Osteoblast (primary cell): Measurements from ENCODE around the gene DIP2A. TPM values are rescaled to one million over a fixed set of nuclear protein-coding genes. Genes with fewer than 3 reads are reported as not detected.

Experiments
- DNase-seq: peaks from one replicate; pipeline ENCODE4 v3.0.0; 2011; ENCODE audit warnings: low spot score, mixed read lengths; ENCODE audit not compliant: insufficient read length; ENCODE audit errors: missing footprints
- H2AFZ ChIP-seq: 2 replicates; pipeline ENCODE4 v1.6.0; 2011; ENCODE audit warnings: mild to moderate bottlenecking, low read length
- H3K27ac ChIP-seq: 2 replicates; pipeline ENCODE4 v1.5.1; 2011; ENCODE audit warnings: mild to moderate bottlenecking, low read depth, low read length, moderate library complexity
- H3K27me3 ChIP-seq: 2 replicates; pipeline ENCODE4 v1.6.0; 2012; ENCODE audit warnings: mild to moderate bottlenecking, control low read depth, inconsistent platforms, low read length, moderate library complexity; ENCODE audit not compliant: insufficient read depth
- H3K36me3 ChIP-seq: 2 replicates; pipeline ENCODE4 v1.5.1; 2011; ENCODE audit warnings: mild to moderate bottlenecking, low read length, control low read depth, moderate library complexity; ENCODE audit not compliant: insufficient read depth
- H3K4me1 ChIP-seq: 2 replicates; pipeline ENCODE4 v1.5.1; 2011; ENCODE audit warnings: mild to moderate bottlenecking, low read length, control low read depth, moderate library complexity; ENCODE audit not compliant: insufficient read depth
- H3K4me2 ChIP-seq: 2 replicates; pipeline ENCODE4 v1.6.0; 2011; ENCODE audit warnings: mild to moderate bottlenecking, low read length; ENCODE audit not compliant: insufficient read depth
- H3K4me3 ChIP-seq: fragments of 200-600 bp; sonication (generic); 3 replicates; pipeline ENCODE4 v1.5.1; 2012; ENCODE audit warnings: mild to moderate bottlenecking, low read length, inconsistent platforms; ENCODE audit not compliant: insufficient read depth
- H3K79me2 ChIP-seq: 2 replicates; pipeline ENCODE4 v1.6.0; 2012; ENCODE audit warnings: mild to moderate bottlenecking, low read length, control low read depth, inconsistent platforms; ENCODE audit not compliant: insufficient read depth
- H3K9me3 ChIP-seq: 2 replicates; pipeline ENCODE4 v1.5.1; 2011; ENCODE audit warnings: low read depth, low read length, control low read depth
- H4K20me1 ChIP-seq: 2 replicates; pipeline ENCODE4 v1.6.0; 2012; ENCODE audit warnings: mild to moderate bottlenecking, low read length, control low read depth; ENCODE audit not compliant: insufficient read depth
- CTCF ChIP-seq: IDR thresholded peaks from 2 replicates; pipeline ENCODE4 v1.5.1; 2011; ENCODE audit warnings: mild to moderate bottlenecking, low read depth, low read length, moderate library complexity; ENCODE audit errors: extremely low read depth
- total RNA-seq: library from RNA; depleted of rRNA; stranded (reverse); fragments of >200 nt; gene quantifications from 2 replicates; pipeline ENCODE4 v1.2.3, GENCODE V29; 2012

DIP2A gene
- total RNA-seq, 1 donor = 22.8 TPM

GRCh38 chr21:46600978-46601377 is 142.3 kb downstream of the DIP2A start:
- H3K27me3 ChIP-seq = no peaks in the 10 kb centered on the region
- H3K79me2 ChIP-seq = no peaks in the 10 kb centered on the region
- no peak overlapping the region for H3K4me2 ChIP-seq
- H3K4me3 ChIP-seq = no peak overlapping the region
- no peaks in the 10 kb centered on the region for H3K36me3 ChIP-seq
- no peaks in the 10 kb centered on the region for H3K9me3 ChIP-seq
- no peaks in the 10 kb centered on the region for H4K20me1 ChIP-seq
- peaks cover 11% of the 10 kb centered on the region for H3K4me1 ChIP-seq
- no peak for TF ChIP-seq CTCF
- H2AFZ ChIP-seq = peak overlapping the region; percentile 31
- no peak overlapping the region for H3K27ac ChIP-seq
- DNase-seq = no peak

- peaks cover 6% of the 10 kb centered on the region for H3K27me3 ChIP-seq
- no peaks in the 10 kb centered on the region for H4K20me1 ChIP-seq
- no peaks in the 10 kb centered on the region for H3K79me2 ChIP-seq
- no peaks in the 10 kb centered on the region for H3K9me3 ChIP-seq
- peaks cover 11% of the 10 kb centered on the region for H3K4me1 ChIP-seq
- H2AFZ ChIP-seq = no peak overlapping the region
- no peak overlapping the region for H3K4me2 ChIP-seq
- H3K36me3 ChIP-seq = no peaks in the 10 kb centered on the region
- no peak for TF ChIP-seq CTCF
- no peak overlapping the region for H3K27ac ChIP-seq
- H3K4me3 ChIP-seq = no peak overlapping the region
- peak; percentile 55 for DNase-seq
Measured at GRCh38 chr21:46603228-46603627, 144.5 kb downstream of the DIP2A start.

- H3K4me2 ChIP-seq = peak overlapping the region; percentile 23
- no peaks in the 10 kb centered on the region for H4K20me1 ChIP-seq
- H3K4me1 ChIP-seq = peaks cover 2% of the 10 kb centered on the region
- no peaks in the 10 kb centered on the region for H3K79me2 ChIP-seq
- H2AFZ ChIP-seq = peak overlapping the region; percentile 79
- H3K9me3 ChIP-seq = no peaks in the 10 kb centered on the region
- H3K36me3 ChIP-seq = no peaks in the 10 kb centered on the region
- TF ChIP-seq CTCF = no peak
- H3K4me3 ChIP-seq = peak overlapping the region; percentile 6
- no peak for DNase-seq
- peaks cover 9% of the 10 kb centered on the region for H3K27me3 ChIP-seq
- no peak overlapping the region for H3K27ac ChIP-seq
Measured at GRCh38 chr21:46604329-46604974, 145.8 kb downstream of the DIP2A start.

GRCh38 chr21:46604975-46605766 is 146.5 kb downstream of the DIP2A start, which contains the start of gene S100B:
S100B (minus strand) TSS chr21:46605082; CDS start chr21:46602415, 2,667 bp downstream.
- Histone ChIP-seq H3K4me2 (peak within 1 kb of the TSS; percentile 23), H3K79me2 (no peaks in the 10 kb centered on the region), H3K36me3 (no peaks in the 10 kb centered on the region), H3K27me3 (peaks cover 9% of the 10 kb centered on the region), H3K9me3 (no peaks in the 10 kb centered on the region), H3K27ac (no peak within 1 kb of the TSS), H3K4me1 (peaks cover under 1% of the 10 kb centered on the region), H3K4me3 (peak within 1 kb of the TSS; percentile 6), H4K20me1 (no peaks in the 10 kb centered on the region), H2AFZ (peak within 1 kb of the TSS; percentile 79)
- DNase-seq = peak; percentile 71
- TF ChIP-seq CTCF = no peak
